ENCODE measurements around the gene NKX2-8.

DNA sequence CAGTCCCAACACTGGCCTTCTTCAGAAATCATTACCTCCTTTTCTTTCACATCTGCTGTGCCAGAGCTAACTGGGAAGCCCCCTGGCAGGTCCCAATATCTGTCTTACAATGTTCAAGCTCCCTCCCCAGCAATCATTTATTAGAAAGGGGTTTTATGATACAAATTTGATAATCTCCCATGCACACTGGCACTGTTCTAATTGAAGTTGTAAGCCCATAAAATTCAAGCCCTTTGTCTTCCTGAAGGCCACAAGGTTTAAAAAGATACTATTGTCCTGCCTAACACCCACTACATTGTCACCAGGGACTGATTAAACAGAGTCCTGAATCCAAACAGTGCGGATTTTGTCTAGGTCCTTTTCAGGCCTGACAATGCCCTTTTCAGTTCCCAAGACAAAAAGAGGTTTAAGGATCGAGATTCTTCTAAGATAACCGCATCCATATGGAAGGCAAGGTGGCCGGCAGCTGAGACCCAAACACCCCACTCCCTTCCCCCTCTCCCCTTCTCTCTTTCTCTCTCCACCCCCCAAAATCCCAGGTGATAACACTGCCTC, 3.3 kb downstream of the NKX2-8 start:
- TF ChIP-seq, protein P1, sequence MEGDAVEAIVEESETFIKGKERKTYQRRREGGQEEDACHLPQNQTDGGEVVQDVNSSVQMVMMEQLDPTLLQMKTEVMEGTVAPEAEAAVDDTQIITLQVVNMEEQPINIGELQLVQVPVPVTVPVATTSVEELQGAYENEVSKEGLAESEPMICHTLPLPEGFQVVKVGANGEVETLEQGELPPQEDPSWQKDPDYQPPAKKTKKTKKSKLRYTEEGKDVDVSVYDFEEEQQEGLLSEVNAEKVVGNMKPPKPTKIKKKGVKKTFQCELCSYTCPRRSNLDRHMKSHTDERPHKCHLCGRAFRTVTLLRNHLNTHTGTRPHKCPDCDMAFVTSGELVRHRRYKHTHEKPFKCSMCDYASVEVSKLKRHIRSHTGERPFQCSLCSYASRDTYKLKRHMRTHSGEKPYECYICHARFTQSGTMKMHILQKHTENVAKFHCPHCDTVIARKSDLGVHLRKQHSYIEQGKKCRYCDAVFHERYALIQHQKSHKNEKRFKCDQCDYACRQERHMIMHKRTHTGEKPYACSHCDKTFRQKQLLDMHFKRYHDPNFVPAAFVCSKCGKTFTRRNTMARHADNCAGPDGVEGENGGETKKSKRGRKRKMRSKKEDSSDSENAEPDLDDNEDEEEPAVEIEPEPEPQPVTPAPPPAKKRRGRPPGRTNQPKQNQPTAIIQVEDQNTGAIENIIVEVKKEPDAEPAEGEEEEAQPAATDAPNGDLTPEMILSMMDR (conservative IDR thresholded peaks at IDR 0.05): no peak
- TF ChIP-seq ZFX (IDR thresholded peaks at IDR 0.05): no peak

Data from C4-2B (cell line).